ENCODE results near the gene TECPR2. TPM values are rescaled to one million over a fixed set of nuclear protein-coding genes. Genes with fewer than 3 reads are reported as not detected.

The TECPR2 gene
- total and polyA plus RNA-seq, 10 donors = 1.1 to 46.6 (median 26.7) TPM

- Histone ChIP-seq H3K27ac (no peak overlapping the region), H3K27me3 (replicated peaks in 1 of 7) (no peaks in the 10 kb centered on the region), H3K4me1 (peaks cover 0 to 18% (median 2%) of the 10 kb centered on the region in 6 donors), H3K4me3 (no peak overlapping the region), H3K36me3 (peaks cover 0 to 79% (median 24%) of the 10 kb centered on the region in 6 donors), H3K9me3 (no peaks in the 10 kb centered on the region)
- WGBS, 5 donors = 87 to 93% (median 90%) methylated on average over 22 to 30 of the region's 30 CpGs
- TF ChIP-seq, protein P1, sequence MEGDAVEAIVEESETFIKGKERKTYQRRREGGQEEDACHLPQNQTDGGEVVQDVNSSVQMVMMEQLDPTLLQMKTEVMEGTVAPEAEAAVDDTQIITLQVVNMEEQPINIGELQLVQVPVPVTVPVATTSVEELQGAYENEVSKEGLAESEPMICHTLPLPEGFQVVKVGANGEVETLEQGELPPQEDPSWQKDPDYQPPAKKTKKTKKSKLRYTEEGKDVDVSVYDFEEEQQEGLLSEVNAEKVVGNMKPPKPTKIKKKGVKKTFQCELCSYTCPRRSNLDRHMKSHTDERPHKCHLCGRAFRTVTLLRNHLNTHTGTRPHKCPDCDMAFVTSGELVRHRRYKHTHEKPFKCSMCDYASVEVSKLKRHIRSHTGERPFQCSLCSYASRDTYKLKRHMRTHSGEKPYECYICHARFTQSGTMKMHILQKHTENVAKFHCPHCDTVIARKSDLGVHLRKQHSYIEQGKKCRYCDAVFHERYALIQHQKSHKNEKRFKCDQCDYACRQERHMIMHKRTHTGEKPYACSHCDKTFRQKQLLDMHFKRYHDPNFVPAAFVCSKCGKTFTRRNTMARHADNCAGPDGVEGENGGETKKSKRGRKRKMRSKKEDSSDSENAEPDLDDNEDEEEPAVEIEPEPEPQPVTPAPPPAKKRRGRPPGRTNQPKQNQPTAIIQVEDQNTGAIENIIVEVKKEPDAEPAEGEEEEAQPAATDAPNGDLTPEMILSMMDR (IDR thresholded peaks at IDR 0.05 in 8 of 11, conservative IDR thresholded peaks at IDR 0.05 in 3 of 11) = no peak
- no peak for TF ChIP-seq POLR2A (IDR thresholded peaks at IDR 0.05)
- TF ChIP-seq POLR2AphosphoS5 (IDR thresholded peaks at IDR 0.05) = no peak
- intact Hi-C loops (cut with DNase I; ENCODE audit: low total_unique reads) = no loop called here
- DNase-seq = no peak
Observed at GRCh38 chr14:102497998-102498677, 135.4 kb downstream of the TECPR2 start.

- no peaks in the 10 kb centered on the region for H3K27me3 ChIP-seq (replicated peaks in 1 of 7)
- no peak for DNase-seq
- H3K4me1 ChIP-seq = peaks cover 0 to 23% (median 2%) of the 10 kb centered on the region in 6 donors
- H3K27ac ChIP-seq = no peak overlapping the region
- H3K9me3 ChIP-seq = no peaks in the 10 kb centered on the region
- intact Hi-C loops (cut with DNase I; ENCODE audit: low total_unique reads) = no loop called here
- TF ChIP-seq, protein P1 (IDR thresholded peaks at IDR 0.05 in 8 of 11, conservative IDR thresholded peaks at IDR 0.05 in 3 of 11) = no peak
- TF ChIP-seq POLR2A (IDR thresholded peaks at IDR 0.05) = no peak
- TF ChIP-seq POLR2AphosphoS5 (IDR thresholded peaks at IDR 0.05) = no peak
- H3K36me3 ChIP-seq = peaks cover 0 to 73% (median 24%) of the 10 kb centered on the region in 6 donors
- H3K4me3 ChIP-seq = no peak overlapping the region
- WGBS, 5 donors = 83 to 93% (median 91%) methylated on average over 18 to 21 of the region's 21 CpGs
Observed at GRCh38 chr14:102498678-102499265, 136.0 kb downstream of the TECPR2 start.

- 87 to 94% (median 89%) methylated on average over 20 to 23 of the region's 23 CpGs for WGBS, 5 donors
- Histone ChIP-seq H3K27me3 (replicated peaks in 1 of 7) (no peaks in the 10 kb centered on the region), H3K27ac (peak overlapping the region in 3 of 8 donors; percentile 60 to 67 (median 63)), H3K36me3 (peaks cover 0 to 69% (median 24%) of the 10 kb centered on the region in 6 donors), H3K9me3 (no peaks in the 10 kb centered on the region), H3K4me1 (peaks cover 0 to 31% (median 6%) of the 10 kb centered on the region in 6 donors), H3K4me3 (no peak overlapping the region)
- intact Hi-C loops (cut with DNase I; ENCODE audit: low total_unique reads) = no loop called here
- DNase-seq = no peak
- TF ChIP-seq POLR2A (IDR thresholded peaks at IDR 0.05) (no peak), POLR2AphosphoS5 (IDR thresholded peaks at IDR 0.05) (no peak)
- TF ChIP-seq, protein P1 (IDR thresholded peaks at IDR 0.05 in 8 of 11, conservative IDR thresholded peaks at IDR 0.05 in 3 of 11) = no peak
Observed at GRCh38 chr14:102499401-102500157, 136.8 kb downstream of the TECPR2 start.

Data from spleen (tissue), 11 donors.